AG04449 (cell line): ENCODE data around the gene ALKBH1.
"Not testable (repeated sequence)": the region's sequence is repeated elsewhere in the genome, so short reads cannot be mapped to it uniquely, and the experiment has no call there.

ENCODE experiments used
- CTCF ChIA-PET: fragments of 350-600 bp; formaldehyde crosslinking; extraction: SDS; loops from one replicate; lab custom pipeline; 2021; ENCODE audit warnings: antibody characterized with exemption; lab: Yijun Ruan, JAX
- POLR2A ChIA-PET: fragments of 400-600, 350-600 bp; formaldehyde crosslinking; extraction: SDS; loops from one replicate; lab custom pipeline; 2020; ENCODE audit warnings: antibody characterized with exemption, inconsistent platforms; lab: Yijun Ruan, JAX
- DNase-seq: peaks from one replicate; pipeline ENCODE4 v3.0.0-alpha.2; 2010; ENCODE audit warnings: low read depth, low spot score
- H3K4me3 ChIP-seq: 2 replicates; pipeline ENCODE4 v1.5.1; 2011; ENCODE audit warnings: low read depth, mild to moderate bottlenecking, control low read depth, low read length
- TF ChIP-seq, protein P1 (sequence below): IDR thresholded peaks from one replicate; pipeline ENCODE4 v1.5.1; 2011; ENCODE audit warnings: mild to moderate bottlenecking, moderate library complexity, low read length, control low read depth, inconsistent platforms; ENCODE audit not compliant: insufficient read depth; ENCODE audit errors: missing control alignments

The ALKBH1 gene, protein sequence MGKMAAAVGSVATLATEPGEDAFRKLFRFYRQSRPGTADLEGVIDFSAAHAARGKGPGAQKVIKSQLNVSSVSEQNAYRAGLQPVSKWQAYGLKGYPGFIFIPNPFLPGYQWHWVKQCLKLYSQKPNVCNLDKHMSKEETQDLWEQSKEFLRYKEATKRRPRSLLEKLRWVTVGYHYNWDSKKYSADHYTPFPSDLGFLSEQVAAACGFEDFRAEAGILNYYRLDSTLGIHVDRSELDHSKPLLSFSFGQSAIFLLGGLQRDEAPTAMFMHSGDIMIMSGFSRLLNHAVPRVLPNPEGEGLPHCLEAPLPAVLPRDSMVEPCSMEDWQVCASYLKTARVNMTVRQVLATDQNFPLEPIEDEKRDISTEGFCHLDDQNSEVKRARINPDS

GRCh38 chr14:77707724-77708408 is at the start of gene ALKBH1, which contains the start of gene SLIRP:
ALKBH1 (minus strand) TSS chr14:77708023; CDS start chr14:77708004, 19 bp downstream.
SLIRP (plus strand) TSS chr14:77708103; CDS start chr14:77708112, 9 bp downstream.
- DNase-seq, result peak; percentile 2
- POLR2A ChIA-PET, result no interaction called here
- H3K4me3 ChIP-seq, result peak within 1 kb of the TSS; percentile 98
- CTCF ChIA-PET, result interaction anchor here (0.7 to 3.4 kb wide), 9 partner anchors 9 to 249 kb away, joined by 3 to 25 read pairs (median 4); partner anchors contain the start of gene AHSA1
- TF ChIP-seq, protein P1, sequence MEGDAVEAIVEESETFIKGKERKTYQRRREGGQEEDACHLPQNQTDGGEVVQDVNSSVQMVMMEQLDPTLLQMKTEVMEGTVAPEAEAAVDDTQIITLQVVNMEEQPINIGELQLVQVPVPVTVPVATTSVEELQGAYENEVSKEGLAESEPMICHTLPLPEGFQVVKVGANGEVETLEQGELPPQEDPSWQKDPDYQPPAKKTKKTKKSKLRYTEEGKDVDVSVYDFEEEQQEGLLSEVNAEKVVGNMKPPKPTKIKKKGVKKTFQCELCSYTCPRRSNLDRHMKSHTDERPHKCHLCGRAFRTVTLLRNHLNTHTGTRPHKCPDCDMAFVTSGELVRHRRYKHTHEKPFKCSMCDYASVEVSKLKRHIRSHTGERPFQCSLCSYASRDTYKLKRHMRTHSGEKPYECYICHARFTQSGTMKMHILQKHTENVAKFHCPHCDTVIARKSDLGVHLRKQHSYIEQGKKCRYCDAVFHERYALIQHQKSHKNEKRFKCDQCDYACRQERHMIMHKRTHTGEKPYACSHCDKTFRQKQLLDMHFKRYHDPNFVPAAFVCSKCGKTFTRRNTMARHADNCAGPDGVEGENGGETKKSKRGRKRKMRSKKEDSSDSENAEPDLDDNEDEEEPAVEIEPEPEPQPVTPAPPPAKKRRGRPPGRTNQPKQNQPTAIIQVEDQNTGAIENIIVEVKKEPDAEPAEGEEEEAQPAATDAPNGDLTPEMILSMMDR, result no peak

GRCh38 chr14:77752799-77753516 is 45.1 kb upstream of the ALKBH1 start:
- DNase-seq, result no peak
- ChIA-PET POLR2A (no interaction called here), CTCF (interaction anchor here (1.7 kb wide), 1 partner anchor 13 kb away, joined by 4 read pairs; no protein-coding TSS in a partner anchor)
- TF ChIP-seq, protein P1, result no peak
- no peak overlapping the region for H3K4me3 ChIP-seq

- no peak for DNase-seq
- ChIA-PET CTCF (interaction anchor here (1.7 kb wide), 1 partner anchor 12 kb away, joined by 4 read pairs; no protein-coding TSS in a partner anchor), POLR2A (no interaction called here)
- TF ChIP-seq, protein P1, result no peak
- no peak overlapping the region for H3K4me3 ChIP-seq
Measured at GRCh38 chr14:77752266-77752665, 44.4 kb upstream of the ALKBH1 start.

DNA sequence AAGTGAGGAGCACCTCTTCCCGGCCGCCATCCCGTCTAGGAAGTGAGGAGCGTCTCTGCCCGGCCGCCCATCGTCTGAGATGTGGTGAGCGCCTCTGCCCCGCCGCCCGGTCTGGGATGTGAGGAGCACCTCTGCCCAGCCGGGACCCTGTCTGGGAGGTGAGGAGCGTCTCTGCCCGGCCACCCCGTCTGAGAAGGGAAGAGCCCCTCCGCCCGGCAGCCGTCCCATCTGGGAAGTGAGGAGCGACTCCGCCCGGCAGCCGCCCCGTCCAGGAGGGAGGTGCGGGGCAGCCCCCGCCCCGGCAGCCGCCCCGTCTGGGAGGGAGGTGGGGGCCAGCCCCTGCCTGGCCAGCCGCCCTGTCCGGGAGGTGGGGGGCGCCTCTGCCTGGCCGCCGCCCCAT is 39.6 kb upstream of the ALKBH1 start:
- POLR2A ChIA-PET, DNase-seq, H3K4me3 ChIP-seq, CTCF ChIA-PET: not testable (repeated sequence)

GRCh38 chr14:77746064-77746702 is 38.4 kb upstream of the ALKBH1 start:
- ChIA-PET CTCF (no interaction called here), POLR2A (no interaction called here)
- TF ChIP-seq, protein P1, result no peak
- no peak overlapping the region for H3K4me3 ChIP-seq
- DNase-seq, result no peak

DNA sequence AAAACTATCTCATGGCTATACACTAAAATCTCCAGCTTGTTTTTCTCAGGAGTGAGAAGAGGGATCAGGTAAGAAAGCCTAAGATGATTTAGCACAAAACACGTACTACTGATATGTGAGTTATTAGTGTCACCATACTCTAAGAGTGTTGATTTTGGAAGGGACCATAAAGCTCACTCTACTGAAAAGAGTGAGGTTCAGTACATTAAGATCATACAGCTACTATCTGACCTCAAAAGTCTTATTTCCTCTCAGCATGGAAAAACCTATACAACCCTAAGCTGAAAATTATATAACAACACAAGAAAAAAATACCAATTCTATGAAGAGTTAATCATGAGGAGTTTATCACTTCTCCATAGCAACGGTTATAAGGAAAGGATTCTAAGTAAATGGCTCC is 33.6 kb upstream of the ALKBH1 start:
- DNase-seq, result no peak
- no peak overlapping the region for H3K4me3 ChIP-seq
- TF ChIP-seq, protein P1, result no peak
- ChIA-PET POLR2A (no interaction called here), CTCF (interaction anchor here (1.6 kb wide), 1 partner anchor 87 kb away, joined by 4 read pairs; no protein-coding TSS in a partner anchor)
